ENCODE data around the gene TSC22D1.

TSC22D1 gene

GRCh38 chr13:44433863-44434765 lies 142.0 kb downstream of the TSC22D1 start:
- no peak for DNase-seq (ENCODE audit: low read depth in 2 of 3, low spot score in 2 of 3)

GRCh38 chr13:44432650-44433049 lies 143.5 kb downstream of the TSC22D1 start:
- DNase-seq (ENCODE audit: low read depth in 2 of 3, low spot score in 2 of 3) = no peak

GRCh38 chr13:44431150-44431549 lies 145.0 kb downstream of the TSC22D1 start:
- DNase-seq (ENCODE audit: low read depth in 2 of 3, low spot score in 2 of 3) = no peak

- no peak for DNase-seq (ENCODE audit: low read depth in 2 of 3, low spot score in 2 of 3)
These were observed 146.8 kb downstream of the TSC22D1 start for GRCh38 chr13:44429311-44429710.

GRCh38 chr13:44426461-44426860 lies 149.7 kb downstream of the TSC22D1 start:
- DNase-seq (ENCODE audit: low read depth in 2 of 3, low spot score in 2 of 3) = no peak

GRCh38 chr13:44425815-44426078 lies 150.4 kb downstream of the TSC22D1 start:
- no peak for DNase-seq (ENCODE audit: low read depth in 2 of 3, low spot score in 2 of 3)

- no peak for DNase-seq (ENCODE audit: low read depth in 2 of 3, low spot score in 2 of 3)
These were observed 150.9 kb downstream of the TSC22D1 start for GRCh38 chr13:44425041-44425814.

GRCh38 chr13:44423824-44424223 lies 152.3 kb downstream of the TSC22D1 start:
- DNase-seq (ENCODE audit: low read depth in 2 of 3, low spot score in 2 of 3) = no peak

- DNase-seq (ENCODE audit: low read depth in 2 of 3, low spot score in 2 of 3) = no peak
These were observed 153.1 kb downstream of the TSC22D1 start for GRCh38 chr13:44422755-44423643.

- no peak for DNase-seq (ENCODE audit: low read depth in 2 of 3, low spot score in 2 of 3)
These were observed 154.1 kb downstream of the TSC22D1 start for GRCh38 chr13:44421853-44422525.

GRCh38 chr13:44420376-44421220 lies 155.5 kb downstream of the TSC22D1 start:
- no peak for DNase-seq (ENCODE audit: low read depth in 2 of 3, low spot score in 2 of 3)

- no peak for DNase-seq (ENCODE audit: low read depth in 2 of 3, low spot score in 2 of 3)
These were observed 158.3 kb downstream of the TSC22D1 start for GRCh38 chr13:44417876-44418275.

GRCh38 chr13:44417446-44417845 lies 158.7 kb downstream of the TSC22D1 start:
- no peak for DNase-seq (ENCODE audit: low read depth in 2 of 3, low spot score in 2 of 3)

GRCh38 chr13:44416744-44417143 lies 159.4 kb downstream of the TSC22D1 start:
- DNase-seq (ENCODE audit: low read depth in 2 of 3, low spot score in 2 of 3) = no peak

- no peak for DNase-seq (ENCODE audit: low read depth in 2 of 3, low spot score in 2 of 3)
These were observed 159.8 kb downstream of the TSC22D1 start for GRCh38 chr13:44416301-44416700.

GRCh38 chr13:44415815-44416214 lies 160.3 kb downstream of the TSC22D1 start:
- no peak for DNase-seq (ENCODE audit: low read depth in 2 of 3, low spot score in 2 of 3)

GRCh38 chr13:44414716-44415115 lies 161.4 kb downstream of the TSC22D1 start:
- no peak for DNase-seq (ENCODE audit: low read depth in 2 of 3, low spot score in 2 of 3)

GRCh38 chr13:44413095-44413494 lies 163.0 kb downstream of the TSC22D1 start:
- DNase-seq (ENCODE audit: low read depth in 2 of 3, low spot score in 2 of 3) = no peak

GRCh38 chr13:44412346-44412935 lies 163.7 kb downstream of the TSC22D1 start:
- DNase-seq (ENCODE audit: low read depth in 2 of 3, low spot score in 2 of 3) = no peak

GRCh38 chr13:44411841-44412240 lies 164.3 kb downstream of the TSC22D1 start:
- no peak for DNase-seq (ENCODE audit: low read depth in 2 of 3, low spot score in 2 of 3)

Measured in activated CD8-positive, alpha-beta memory T cell treated with anti-CD3 and anti-CD28 coated beads for 48 hours (primary cell).